ENCODE data around the gene TNIK. TPM values are rescaled to one million over a fixed set of nuclear protein-coding genes. Genes with fewer than 3 reads are reported as not detected.

TNIK gene
- total RNA-seq, 4 donors from 2014 or later, result 30.3 to 39.0 (median 36.8) TPM

DNA sequence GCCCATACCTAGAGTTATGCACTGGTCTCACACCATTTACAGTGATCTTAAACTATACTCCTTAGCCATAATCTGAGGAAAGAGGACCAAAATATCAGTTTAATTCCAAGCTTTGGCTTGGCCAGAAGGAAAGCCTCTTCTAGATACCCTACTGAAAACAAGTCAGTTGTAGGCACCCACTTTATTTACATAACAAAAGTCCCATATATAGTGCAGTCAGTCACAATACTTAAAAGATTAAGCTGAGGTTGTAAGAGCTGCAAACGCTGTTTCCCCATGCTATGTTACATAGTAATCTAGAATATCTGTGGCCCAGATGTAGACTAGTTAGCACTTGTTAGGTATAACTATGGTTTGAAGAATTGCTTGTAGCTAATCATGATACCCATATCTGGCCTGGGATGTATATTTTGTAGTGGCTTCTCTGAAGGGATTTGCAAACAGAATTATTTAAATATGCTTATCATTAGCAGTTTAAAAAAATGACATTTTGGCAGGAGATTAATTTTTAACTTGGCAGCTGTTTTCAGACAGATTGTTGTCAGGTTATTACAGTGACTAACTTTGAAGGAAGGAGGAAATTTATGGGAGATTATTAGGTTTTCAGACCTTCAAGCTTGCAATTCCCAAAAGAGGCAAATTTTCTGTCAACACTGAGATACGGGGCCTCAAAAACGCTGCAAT, 273.2 kb downstream of the TNIK start:
- 75% methylated on average over 3 of the region's 3 CpGs for WGBS
- Histone ChIP-seq H3K4me1 (peaks cover 19 to 54% (median 48%) of the 10 kb centered on the region in 4 donors), H3K27me3 (no peaks in the 10 kb centered on the region), H3K9me3 (no peaks in the 10 kb centered on the region), H3K4me3 (no peak overlapping the region), H3K36me3 (no peaks in the 10 kb centered on the region), H3K27ac (replicated peaks in 1 of 4) (no peak overlapping the region)
- intact Hi-C loops (cut with DNase I), result loop anchor here (5.0 to 10.0 kb wide), 2 partner anchors 138 to 275 kb away; partner anchors contain the start of gene TNIK
- no peak for TF ChIP-seq POLR2A (IDR thresholded peaks at IDR 0.05; ENCODE audit: low read depth)
- TF ChIP-seq POLR2AphosphoS5 (IDR thresholded peaks at IDR 0.05), result no peak
- TF ChIP-seq EP300 (IDR thresholded peaks at IDR 0.05), result no peak
- TF ChIP-seq, protein P1, sequence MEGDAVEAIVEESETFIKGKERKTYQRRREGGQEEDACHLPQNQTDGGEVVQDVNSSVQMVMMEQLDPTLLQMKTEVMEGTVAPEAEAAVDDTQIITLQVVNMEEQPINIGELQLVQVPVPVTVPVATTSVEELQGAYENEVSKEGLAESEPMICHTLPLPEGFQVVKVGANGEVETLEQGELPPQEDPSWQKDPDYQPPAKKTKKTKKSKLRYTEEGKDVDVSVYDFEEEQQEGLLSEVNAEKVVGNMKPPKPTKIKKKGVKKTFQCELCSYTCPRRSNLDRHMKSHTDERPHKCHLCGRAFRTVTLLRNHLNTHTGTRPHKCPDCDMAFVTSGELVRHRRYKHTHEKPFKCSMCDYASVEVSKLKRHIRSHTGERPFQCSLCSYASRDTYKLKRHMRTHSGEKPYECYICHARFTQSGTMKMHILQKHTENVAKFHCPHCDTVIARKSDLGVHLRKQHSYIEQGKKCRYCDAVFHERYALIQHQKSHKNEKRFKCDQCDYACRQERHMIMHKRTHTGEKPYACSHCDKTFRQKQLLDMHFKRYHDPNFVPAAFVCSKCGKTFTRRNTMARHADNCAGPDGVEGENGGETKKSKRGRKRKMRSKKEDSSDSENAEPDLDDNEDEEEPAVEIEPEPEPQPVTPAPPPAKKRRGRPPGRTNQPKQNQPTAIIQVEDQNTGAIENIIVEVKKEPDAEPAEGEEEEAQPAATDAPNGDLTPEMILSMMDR (IDR thresholded peaks at IDR 0.05), result no peak
- DNase-seq (ENCODE audit: extremely low spot score), result no peak

DNA sequence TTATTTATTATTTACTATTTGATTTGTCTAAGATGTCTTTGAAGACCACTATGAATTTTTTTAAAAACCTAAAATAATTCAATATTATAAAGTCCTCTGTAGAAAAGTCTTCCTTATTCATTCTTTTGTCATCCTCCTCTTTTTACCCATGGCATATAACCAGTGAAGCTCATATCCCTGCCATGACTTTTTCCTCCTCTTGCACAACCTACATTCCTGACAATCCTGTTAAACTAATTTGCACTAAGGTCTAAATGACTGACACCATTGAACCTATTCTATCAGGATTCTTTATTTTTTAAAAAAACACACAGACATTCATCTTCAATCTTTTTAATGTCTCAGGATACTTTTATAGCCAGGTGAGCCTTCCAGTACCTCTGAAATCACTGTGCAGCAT, 273.8 kb downstream of the TNIK start:
- TF ChIP-seq EP300 (IDR thresholded peaks at IDR 0.05) (no peak), POLR2AphosphoS5 (IDR thresholded peaks at IDR 0.05) (no peak), POLR2A (IDR thresholded peaks at IDR 0.05; ENCODE audit: low read depth) (no peak)
- TF ChIP-seq, protein P1 (IDR thresholded peaks at IDR 0.05), result no peak
- Histone ChIP-seq H3K4me3 (no peak overlapping the region), H3K4me1 (peaks cover 19 to 58% (median 48%) of the 10 kb centered on the region in 4 donors), H3K27ac (replicated peaks in 1 of 4) (no peak overlapping the region), H3K9me3 (no peaks in the 10 kb centered on the region), H3K27me3 (no peaks in the 10 kb centered on the region), H3K36me3 (no peaks in the 10 kb centered on the region)
- intact Hi-C loops (cut with DNase I), result loop anchor here (5.0 to 10.0 kb wide), 2 partner anchors 138 to 276 kb away; partner anchors contain the start of gene TNIK
- no peak for DNase-seq (ENCODE audit: extremely low spot score)

DNA sequence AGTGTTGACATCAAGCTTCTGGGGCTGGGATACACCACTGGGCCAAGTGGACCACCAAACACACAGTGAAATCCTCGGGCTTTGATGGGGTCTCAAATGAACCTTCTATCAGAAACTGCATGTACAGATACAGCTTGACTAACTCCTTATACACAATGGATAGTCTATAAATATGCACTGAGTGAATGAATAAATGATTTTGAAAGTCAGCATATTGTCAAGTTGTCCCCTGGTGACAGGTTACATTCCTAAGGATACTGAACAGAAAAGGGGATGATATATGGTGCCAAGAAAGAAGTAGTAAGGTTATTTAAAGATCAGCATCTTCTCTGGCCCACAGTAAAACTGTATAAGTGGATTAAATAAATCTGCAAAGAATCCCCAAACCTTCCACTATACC, 274.2 kb downstream of the TNIK start:
- 83% methylated on average over 1 of the region's 1 CpG for WGBS
- Histone ChIP-seq H3K27ac (replicated peaks in 1 of 4) (no peak overlapping the region), H3K27me3 (no peaks in the 10 kb centered on the region), H3K9me3 (no peaks in the 10 kb centered on the region), H3K4me3 (no peak overlapping the region), H3K36me3 (no peaks in the 10 kb centered on the region), H3K4me1 (peaks cover 19 to 53% (median 48%) of the 10 kb centered on the region in 4 donors)
- DNase-seq (ENCODE audit: extremely low spot score), result no peak
- TF ChIP-seq POLR2A (IDR thresholded peaks at IDR 0.05; ENCODE audit: low read depth) (no peak), POLR2AphosphoS5 (IDR thresholded peaks at IDR 0.05) (no peak), EP300 (IDR thresholded peaks at IDR 0.05) (no peak)
- TF ChIP-seq, protein P1 (IDR thresholded peaks at IDR 0.05), result no peak
- intact Hi-C loops (cut with DNase I), result loop anchor here (5.0 to 10.0 kb wide), 2 partner anchors 139 to 276 kb away; partner anchors contain the start of gene TNIK

DNA sequence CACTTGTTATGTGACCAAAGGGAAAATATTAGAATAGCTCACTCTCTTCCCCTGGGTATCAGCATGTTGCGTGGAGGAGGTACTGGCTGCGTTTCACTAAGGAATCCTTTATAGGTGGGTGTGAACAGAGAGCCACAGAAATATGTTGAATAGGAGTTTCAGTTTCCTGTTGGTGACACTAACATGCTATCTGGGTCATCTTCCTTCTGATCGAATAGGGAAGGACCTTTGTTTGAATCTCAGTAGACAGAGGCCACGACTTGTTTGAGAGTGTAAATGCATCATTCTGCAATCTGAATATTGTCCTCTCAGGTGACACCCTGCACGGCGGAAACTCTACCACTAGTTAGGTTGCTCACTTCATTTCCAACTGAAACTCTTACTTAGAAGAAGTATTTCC, 275.8 kb downstream of the TNIK start:
- Histone ChIP-seq H3K27me3 (no peaks in the 10 kb centered on the region), H3K9me3 (no peaks in the 10 kb centered on the region), H3K27ac (replicated peaks in 1 of 4) (no peak overlapping the region), H3K36me3 (no peaks in the 10 kb centered on the region), H3K4me3 (no peak overlapping the region), H3K4me1 (peaks cover 19 to 49% (median 48%) of the 10 kb centered on the region in 4 donors)
- 78% methylated on average over 6 of the region's 6 CpGs for WGBS
- no peak for DNase-seq (ENCODE audit: extremely low spot score)
- intact Hi-C loops (cut with DNase I), result loop anchor here (10.0 kb wide), 1 partner anchor 140 kb away; no protein-coding TSS in a partner anchor
- no peak for TF ChIP-seq EP300 (IDR thresholded peaks at IDR 0.05)
- TF ChIP-seq, protein P1 (IDR thresholded peaks at IDR 0.05), result no peak
- no peak for TF ChIP-seq POLR2AphosphoS5 (IDR thresholded peaks at IDR 0.05)
- no peak for TF ChIP-seq POLR2A (IDR thresholded peaks at IDR 0.05; ENCODE audit: low read depth)

Measured in esophagus muscularis mucosa (tissue), 4 donors.